ENCODE results near the gene DNAJC6.

The DNAJC6 gene

DNA sequence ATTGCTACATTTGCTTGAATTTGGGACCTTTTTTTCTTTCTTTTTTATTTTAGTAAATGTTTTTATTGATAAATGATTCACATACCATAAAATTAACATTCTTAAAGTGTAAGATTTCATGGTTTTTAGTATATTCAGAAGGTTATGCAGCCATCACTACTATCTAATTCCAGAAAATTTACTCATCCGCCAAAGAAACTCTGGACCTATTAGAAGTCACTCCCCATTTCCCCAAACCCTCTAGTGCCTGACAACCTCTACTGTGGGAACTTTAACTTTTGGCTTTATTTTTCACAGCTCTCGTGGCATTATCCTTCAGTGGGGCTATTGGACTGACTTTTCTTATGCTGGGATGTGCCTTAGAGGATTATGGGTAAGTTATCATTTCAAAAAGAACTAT is 115.7 kb downstream of the DNAJC6 start:
- TF ChIP-seq, protein P1, sequence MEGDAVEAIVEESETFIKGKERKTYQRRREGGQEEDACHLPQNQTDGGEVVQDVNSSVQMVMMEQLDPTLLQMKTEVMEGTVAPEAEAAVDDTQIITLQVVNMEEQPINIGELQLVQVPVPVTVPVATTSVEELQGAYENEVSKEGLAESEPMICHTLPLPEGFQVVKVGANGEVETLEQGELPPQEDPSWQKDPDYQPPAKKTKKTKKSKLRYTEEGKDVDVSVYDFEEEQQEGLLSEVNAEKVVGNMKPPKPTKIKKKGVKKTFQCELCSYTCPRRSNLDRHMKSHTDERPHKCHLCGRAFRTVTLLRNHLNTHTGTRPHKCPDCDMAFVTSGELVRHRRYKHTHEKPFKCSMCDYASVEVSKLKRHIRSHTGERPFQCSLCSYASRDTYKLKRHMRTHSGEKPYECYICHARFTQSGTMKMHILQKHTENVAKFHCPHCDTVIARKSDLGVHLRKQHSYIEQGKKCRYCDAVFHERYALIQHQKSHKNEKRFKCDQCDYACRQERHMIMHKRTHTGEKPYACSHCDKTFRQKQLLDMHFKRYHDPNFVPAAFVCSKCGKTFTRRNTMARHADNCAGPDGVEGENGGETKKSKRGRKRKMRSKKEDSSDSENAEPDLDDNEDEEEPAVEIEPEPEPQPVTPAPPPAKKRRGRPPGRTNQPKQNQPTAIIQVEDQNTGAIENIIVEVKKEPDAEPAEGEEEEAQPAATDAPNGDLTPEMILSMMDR (conservative IDR thresholded peaks at IDR 0.05; ENCODE audit: low read depth, low read length): no peak
- no peaks in the 10 kb centered on the region for H3K36me3 ChIP-seq (ENCODE audit: insufficient read depth)
- H3K27me3 ChIP-seq (ENCODE audit: insufficient read depth, low read depth): no peaks in the 10 kb centered on the region
- peaks cover 4% of the 10 kb centered on the region for H3K4me1 ChIP-seq (ENCODE audit: low read depth, poor library complexity, severe bottlenecking)
- H3K79me2 ChIP-seq (ENCODE audit: insufficient read depth, low read depth): no peaks in the 10 kb centered on the region; the same call in 1 of the 2 replicates
- no peak overlapping the region for H3K4me3 ChIP-seq (IDR thresholded peaks at IDR 0.05; ENCODE audit: insufficient read depth, low read depth, low read length)
- H3K9ac ChIP-seq: no peak overlapping the region
- H4K20me1 ChIP-seq (ENCODE audit: insufficient read depth): no peaks in the 10 kb centered on the region
- H3K27ac ChIP-seq: no peak overlapping the region
- no peak overlapping the region for H3K4me2 ChIP-seq
- H2AFZ ChIP-seq (ENCODE audit: low read depth): no peak overlapping the region

DNA sequence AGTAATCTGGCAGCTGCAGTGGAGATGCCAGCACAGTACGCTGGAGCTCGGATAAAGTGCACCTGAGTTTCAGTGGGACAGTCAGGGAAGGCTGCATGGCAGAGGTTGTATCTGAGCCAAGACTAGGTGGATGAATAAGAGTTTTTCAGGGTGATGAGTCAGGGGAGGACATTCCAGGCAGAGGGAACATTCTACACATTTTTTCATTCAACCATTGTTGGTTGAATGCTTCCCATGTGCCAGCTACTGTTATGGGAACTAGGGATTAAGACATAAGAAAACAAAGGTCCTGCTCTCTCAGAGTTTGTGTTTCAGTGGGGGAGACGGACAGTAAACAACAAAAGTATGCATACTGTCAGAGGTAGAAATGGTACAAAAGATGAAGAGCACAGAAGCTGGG is 116.4 kb downstream of the DNAJC6 start:
- H3K9ac ChIP-seq: no peak overlapping the region
- peaks cover 4% of the 10 kb centered on the region for H3K4me1 ChIP-seq (ENCODE audit: low read depth, poor library complexity, severe bottlenecking)
- H2AFZ ChIP-seq (ENCODE audit: low read depth): no peak overlapping the region
- no peaks in the 10 kb centered on the region for H4K20me1 ChIP-seq (ENCODE audit: insufficient read depth)
- H3K36me3 ChIP-seq (ENCODE audit: insufficient read depth): no peaks in the 10 kb centered on the region
- TF ChIP-seq, protein P1 (conservative IDR thresholded peaks at IDR 0.05; ENCODE audit: low read depth, low read length): no peak
- H3K27ac ChIP-seq: no peak overlapping the region
- no peak overlapping the region for H3K4me2 ChIP-seq
- H3K79me2 ChIP-seq (ENCODE audit: insufficient read depth, low read depth): no peaks in the 10 kb centered on the region; the same call in 1 of the 2 replicates
- no peak overlapping the region for H3K4me3 ChIP-seq (IDR thresholded peaks at IDR 0.05; ENCODE audit: insufficient read depth, low read depth, low read length)
- no peaks in the 10 kb centered on the region for H3K27me3 ChIP-seq (ENCODE audit: insufficient read depth, low read depth)

DNA sequence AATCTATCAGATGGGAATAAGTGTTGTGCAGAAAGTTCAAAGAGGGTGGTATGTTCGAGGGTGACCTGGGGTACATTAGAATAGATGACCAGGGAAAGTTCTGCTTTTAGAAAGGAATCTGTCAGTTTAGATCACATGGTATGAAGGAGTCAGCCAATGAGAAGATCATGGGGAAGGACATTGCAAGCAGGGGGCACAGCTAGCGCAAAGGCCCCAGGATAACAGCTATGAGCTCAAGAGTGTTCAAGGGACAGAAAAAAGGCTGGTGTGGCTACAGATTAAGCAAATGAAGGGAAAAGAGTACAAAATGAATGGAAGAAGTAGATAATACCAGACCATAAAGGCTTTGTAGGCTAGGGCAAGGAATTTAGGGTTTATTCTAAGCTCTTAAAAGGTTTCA is 119.7 kb downstream of the DNAJC6 start:
- Histone ChIP-seq H4K20me1 (ENCODE audit: insufficient read depth) (no peaks in the 10 kb centered on the region), H3K4me1 (ENCODE audit: low read depth, poor library complexity, severe bottlenecking) (no peaks in the 10 kb centered on the region), H3K79me2 (ENCODE audit: insufficient read depth, low read depth) (no peaks in the 10 kb centered on the region), H3K9ac (no peak overlapping the region), H3K36me3 (ENCODE audit: insufficient read depth) (no peaks in the 10 kb centered on the region), H3K4me3 (IDR thresholded peaks at IDR 0.05; ENCODE audit: insufficient read depth, low read depth, low read length) (no peak overlapping the region), H3K27ac (no peak overlapping the region), H3K27me3 (ENCODE audit: insufficient read depth, low read depth) (no peaks in the 10 kb centered on the region), H3K4me2 (no peak overlapping the region), H2AFZ (ENCODE audit: low read depth) (no peak overlapping the region)
- TF ChIP-seq, protein P1 (conservative IDR thresholded peaks at IDR 0.05; ENCODE audit: low read depth, low read length): no peak

DNA sequence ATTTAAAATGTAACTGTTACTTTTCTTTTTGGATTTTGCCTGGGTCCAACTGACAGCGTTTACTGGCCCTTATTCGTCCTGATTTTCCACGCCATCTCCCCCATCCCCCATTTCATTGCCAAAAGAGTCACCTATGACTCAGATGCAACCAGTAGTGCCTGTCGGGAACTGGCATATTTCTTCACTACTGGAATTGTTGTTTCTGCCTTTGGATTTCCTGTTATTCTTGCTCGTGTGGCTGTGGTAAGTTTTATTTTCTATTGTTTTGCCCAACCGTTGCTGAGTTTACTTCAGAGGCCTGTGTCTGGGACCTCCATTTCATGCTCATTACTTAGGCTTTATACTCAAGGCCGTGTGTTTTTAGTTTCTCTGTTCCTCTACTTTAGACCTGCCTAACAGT is 120.5 kb downstream of the DNAJC6 start:
- H3K36me3 ChIP-seq (ENCODE audit: insufficient read depth): no peaks in the 10 kb centered on the region
- H3K9ac ChIP-seq: no peak overlapping the region
- no peak overlapping the region for H3K4me2 ChIP-seq

More for the DNA sequence above, 120.5 kb downstream of the DNAJC6 start:
- no peak overlapping the region for H3K27ac ChIP-seq
- H2AFZ ChIP-seq (ENCODE audit: low read depth): no peak overlapping the region
- no peaks in the 10 kb centered on the region for H3K27me3 ChIP-seq (ENCODE audit: insufficient read depth, low read depth)
- H3K4me3 ChIP-seq (IDR thresholded peaks at IDR 0.05; ENCODE audit: insufficient read depth, low read depth, low read length): no peak overlapping the region
- TF ChIP-seq, protein P1 (conservative IDR thresholded peaks at IDR 0.05; ENCODE audit: low read depth, low read length): no peak
- H4K20me1 ChIP-seq (ENCODE audit: insufficient read depth): no peaks in the 10 kb centered on the region
- no peaks in the 10 kb centered on the region for H3K4me1 ChIP-seq (ENCODE audit: low read depth, poor library complexity, severe bottlenecking)
- H3K79me2 ChIP-seq (ENCODE audit: insufficient read depth, low read depth): no peaks in the 10 kb centered on the region

All from KMS-11 (cell line).